ENCODE results near the gene YWHAQ.

YWHAQ gene

GRCh38 chr2:9654452-9655100 lies 23.8 kb upstream of the YWHAQ start:
- no peak for DNase-seq

- DNase-seq: no peak
Measured at GRCh38 chr2:9653485-9654271, 22.9 kb upstream of the YWHAQ start.

GRCh38 chr2:9652898-9653479 lies 22.2 kb upstream of the YWHAQ start:
- DNase-seq: no peak

GRCh38 chr2:9652267-9652666 lies 21.5 kb upstream of the YWHAQ start:
- DNase-seq: no peak

- DNase-seq: no peak
Measured at GRCh38 chr2:9650119-9650821, 19.5 kb upstream of the YWHAQ start.

- no peak for DNase-seq
Measured at GRCh38 chr2:9649261-9649660, 18.5 kb upstream of the YWHAQ start.

GRCh38 chr2:9648821-9649220 lies 18.0 kb upstream of the YWHAQ start:
- DNase-seq: no peak

GRCh38 chr2:9647884-9648283 lies 17.1 kb upstream of the YWHAQ start:
- no peak for DNase-seq

GRCh38 chr2:9646196-9647030 lies 15.6 kb upstream of the YWHAQ start:
- no peak for DNase-seq

- DNase-seq: no peak
Measured at GRCh38 chr2:9644603-9645002, 13.8 kb upstream of the YWHAQ start.

- no peak for DNase-seq
Measured at GRCh38 chr2:9644021-9644420, 13.2 kb upstream of the YWHAQ start.

GRCh38 chr2:9641641-9642040 lies 10.8 kb upstream of the YWHAQ start:
- DNase-seq: no peak

- no peak for DNase-seq
Measured at GRCh38 chr2:9640403-9641104, 9.8 kb upstream of the YWHAQ start.

- DNase-seq: no peak
Measured at GRCh38 chr2:9639740-9640343, 9.0 kb upstream of the YWHAQ start.

GRCh38 chr2:9639000-9639602 lies 8.3 kb upstream of the YWHAQ start:
- DNase-seq: no peak

- no peak for DNase-seq
Measured at GRCh38 chr2:9638532-9638931, 7.7 kb upstream of the YWHAQ start.

- no peak for DNase-seq
Measured at GRCh38 chr2:9637330-9637729, 6.5 kb upstream of the YWHAQ start.

- DNase-seq: no peak
Measured at GRCh38 chr2:9634133-9634532, 3.3 kb upstream of the YWHAQ start.

GRCh38 chr2:9631878-9632700 lies 1.3 kb upstream of the YWHAQ start:
- DNase-seq: no peak

GRCh38 chr2:9631553-9631819 lies 689 bp upstream of the YWHAQ start:
- DNase-seq: no peak

Data from stimulated activated CD4-positive, alpha-beta T cell treated with anti-CD3 and anti-CD28 coated beads, Interleukin-4, amount 100 ng/mL, for 4 hours (primary cell).